NCI-H446 treated with DMSO at 0.1 percent for 48 hours (cell line): Measurements from ENCODE around the gene ANKRD39.
A peak's percentile ranks its signal among the peaks of the same experiment; 100 is the strongest.

Experiments used
- DNase-seq: peaks from one replicate; lab custom pipeline; 2025; lab: John Stamatoyannopoulos, UW

The ANKRD39 gene

GRCh38 chr2:96826546-96827278 lies 31.1 kb downstream of the ANKRD39 start:
- no peak for DNase-seq

- no peak for DNase-seq
These were observed 32.8 kb downstream of the ANKRD39 start for GRCh38 chr2:96825057-96825456.

GRCh38 chr2:96824079-96824870 lies 33.5 kb downstream of the ANKRD39 start:
- no peak for DNase-seq

DNA sequence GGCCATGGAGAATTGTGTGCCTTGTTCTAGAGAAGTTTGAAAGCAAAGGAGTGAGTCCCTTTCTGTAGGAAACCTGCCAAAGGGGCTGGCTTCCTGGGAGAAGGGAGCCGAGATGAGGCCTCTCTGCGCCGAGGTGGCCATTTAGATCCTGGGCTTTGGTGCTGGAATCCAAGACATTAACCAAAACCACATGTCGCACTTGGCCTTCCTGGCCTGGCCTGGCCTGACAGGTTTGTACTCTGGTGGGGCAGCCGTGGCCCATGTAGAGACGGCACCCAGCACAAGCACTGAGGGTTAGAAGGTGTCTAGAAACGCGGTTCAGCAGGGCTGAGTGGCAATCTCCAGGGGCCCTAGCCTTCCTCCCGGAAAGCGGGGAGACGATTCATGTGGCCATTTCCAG lies 34.6 kb downstream of the ANKRD39 start:
- no peak for DNase-seq

DNA sequence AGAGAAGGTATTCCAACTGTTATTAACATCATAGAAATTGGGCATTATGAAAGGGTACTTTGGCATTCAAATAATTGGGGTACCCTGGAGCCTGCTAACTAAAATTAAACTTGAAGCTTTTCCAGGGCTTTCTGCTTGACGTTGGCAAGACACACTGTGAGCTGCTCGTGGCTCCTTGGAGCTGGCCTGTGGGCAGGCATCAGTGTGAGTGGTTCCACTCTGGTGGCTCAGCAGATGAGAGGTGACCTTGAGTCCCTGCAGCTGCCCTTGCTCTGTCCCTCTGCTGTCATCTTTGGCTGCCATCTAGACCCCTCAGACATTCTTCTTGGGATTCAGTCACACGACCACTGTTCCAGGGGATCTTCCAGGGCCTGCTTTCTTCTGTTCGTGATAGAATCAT lies 35.0 kb downstream of the ANKRD39 start:
- DNase-seq: no peak

- DNase-seq: no peak
These were observed 36.6 kb downstream of the ANKRD39 start for GRCh38 chr2:96821113-96821675.

GRCh38 chr2:96819876-96820511 lies 37.8 kb downstream of the ANKRD39 start:
- DNase-seq: no peak

- no peak for DNase-seq
These were observed 38.5 kb downstream of the ANKRD39 start for GRCh38 chr2:96819128-96819875.

- no peak for DNase-seq
These were observed 39.9 kb downstream of the ANKRD39 start for GRCh38 chr2:96817882-96818281.

DNA sequence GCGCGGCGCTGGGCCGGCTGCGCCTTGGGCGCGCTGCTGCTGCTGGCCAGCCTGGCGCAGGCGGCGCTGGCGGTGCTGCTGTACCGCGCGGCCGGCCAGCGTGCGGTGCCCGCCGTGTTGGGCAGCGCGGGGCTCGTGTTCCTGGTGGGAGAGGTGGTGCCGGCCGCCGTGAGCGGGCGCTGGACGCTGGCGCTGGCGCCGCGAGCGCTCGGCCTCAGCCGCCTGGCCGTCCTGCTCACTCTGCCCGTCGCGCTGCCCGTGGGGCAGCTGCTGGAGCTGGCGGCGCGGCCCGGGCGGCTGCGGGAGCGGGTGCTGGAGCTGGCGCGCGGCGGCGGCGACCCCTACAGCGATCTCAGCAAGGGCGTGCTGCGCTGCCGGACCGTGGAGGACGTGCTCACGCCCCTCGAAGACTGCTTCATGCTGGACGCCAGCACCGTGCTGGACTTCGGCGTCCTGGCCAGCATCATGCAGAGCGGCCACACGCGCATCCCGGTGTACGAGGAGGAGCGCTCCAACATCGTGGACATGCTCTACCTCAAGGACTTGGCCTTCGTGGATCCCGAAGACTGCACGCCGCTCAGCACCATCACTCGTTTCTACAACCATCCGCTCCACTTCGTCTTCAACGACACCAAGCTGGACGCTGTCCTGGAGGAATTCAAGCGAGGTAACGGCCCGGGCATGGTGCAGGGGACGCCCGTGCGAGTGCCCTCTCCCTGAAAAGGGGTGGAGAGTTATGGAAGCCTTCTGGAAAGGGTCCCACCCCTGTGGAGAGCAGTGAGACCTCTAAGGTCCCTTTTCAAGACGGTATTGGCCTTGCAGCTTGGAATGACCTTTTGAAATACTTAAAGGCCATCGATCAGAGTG lies 40.7 kb downstream of the ANKRD39 start:
- no peak for DNase-seq

DNA sequence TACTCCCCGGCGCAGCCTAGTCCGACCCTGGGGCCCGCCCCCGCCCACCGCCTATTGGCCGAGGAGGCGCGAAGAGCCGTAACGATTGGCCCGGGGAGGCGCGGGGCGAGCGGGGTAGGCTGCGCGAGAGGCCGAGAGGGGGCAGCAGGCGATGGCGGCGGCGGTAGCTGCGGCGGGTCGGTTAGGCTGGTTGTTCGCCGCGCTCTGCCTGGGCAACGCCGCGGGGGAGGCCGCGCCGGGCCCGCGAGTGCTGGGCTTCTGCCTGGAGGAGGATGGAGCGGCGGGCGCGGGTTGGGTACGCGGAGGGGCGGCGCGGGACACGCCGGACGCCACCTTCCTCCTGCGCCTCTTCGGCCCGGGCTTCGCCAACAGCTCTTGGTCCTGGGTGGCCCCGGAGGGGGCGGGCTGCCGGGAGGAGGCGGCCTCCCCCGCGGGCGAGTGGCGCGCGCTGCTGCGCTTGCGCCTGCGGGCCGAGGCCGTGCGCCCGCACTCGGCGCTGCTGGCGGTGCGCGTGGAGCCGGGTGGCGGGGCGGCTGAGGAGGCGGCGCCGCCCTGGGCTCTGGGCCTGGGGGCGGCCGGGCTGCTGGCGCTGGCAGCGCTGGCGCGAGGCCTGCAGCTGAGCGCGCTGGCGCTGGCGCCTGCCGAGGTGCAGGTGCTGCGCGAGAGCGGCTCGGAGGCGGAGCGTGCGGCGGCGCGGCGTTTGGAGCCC lies 41.5 kb downstream of the ANKRD39 start, which contains the start of gene CNNM3:
TSS of gene CNNM3 (plus strand) at position 142 of the 709 bp plus-strand sequence. CDS start at position 152, 10 bp downstream.
- peak; percentile 78 for DNase-seq

DNA sequence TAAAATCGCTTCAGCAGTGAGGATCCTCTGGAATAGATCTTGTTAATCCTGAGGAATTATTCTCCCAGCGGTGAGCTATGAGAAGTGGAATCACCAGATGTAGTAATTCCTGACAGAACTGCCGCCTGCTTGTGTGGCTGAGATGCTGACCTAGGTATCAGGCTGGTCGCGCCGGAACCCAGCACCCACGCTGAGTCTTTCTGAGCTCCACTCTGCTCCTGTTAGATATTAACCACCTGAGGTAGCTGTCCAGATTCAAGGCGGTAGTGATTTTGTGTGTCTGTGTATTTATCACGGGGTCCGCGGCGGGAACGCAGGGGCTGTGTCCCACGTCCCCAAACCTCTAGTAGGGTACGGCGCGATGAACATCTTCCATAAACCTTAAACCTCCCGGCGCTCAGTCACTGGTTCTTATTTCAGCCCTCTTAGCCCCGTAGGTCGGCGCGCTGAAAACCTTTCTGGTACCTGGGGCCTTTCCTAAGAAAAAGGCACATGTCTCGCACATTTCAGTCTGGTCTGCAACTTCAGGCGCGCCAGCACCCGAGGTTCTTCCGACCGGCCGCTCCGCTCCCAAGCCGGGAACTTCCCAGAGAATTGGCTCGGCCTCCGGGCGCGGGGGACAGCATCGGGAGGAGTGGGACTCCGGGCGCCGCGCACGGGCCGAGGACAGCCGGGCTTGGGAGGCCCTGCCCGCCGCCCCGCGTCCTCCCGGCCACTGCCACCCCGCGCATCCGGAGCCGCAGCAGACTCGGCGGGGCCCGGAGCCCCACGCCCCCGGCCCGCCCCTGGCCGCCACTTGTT lies 42.3 kb downstream of the ANKRD39 start:
- DNase-seq: peak; percentile 37

DNA sequence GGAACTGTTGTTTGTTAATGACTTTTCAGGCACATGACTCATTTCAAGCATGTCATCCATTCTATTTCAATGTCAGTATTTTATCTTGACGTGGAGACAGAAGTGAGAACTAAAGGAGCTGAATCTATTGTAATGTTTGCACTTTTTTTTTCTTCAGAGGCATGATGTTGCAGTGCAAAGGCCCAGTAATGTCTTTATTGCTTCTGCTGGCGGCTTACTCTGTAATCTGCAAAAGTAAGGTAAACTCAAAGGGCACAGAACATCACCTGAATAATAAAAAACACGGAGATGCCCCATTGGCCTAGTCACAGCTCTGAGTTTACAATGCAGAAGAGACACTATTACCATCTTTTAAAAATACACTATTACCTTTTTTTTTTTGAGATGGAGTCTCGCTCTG lies 44.2 kb downstream of the ANKRD39 start:
- no peak for DNase-seq

GRCh38 chr2:96811917-96812316 lies 45.9 kb downstream of the ANKRD39 start:
- DNase-seq: no peak

DNA sequence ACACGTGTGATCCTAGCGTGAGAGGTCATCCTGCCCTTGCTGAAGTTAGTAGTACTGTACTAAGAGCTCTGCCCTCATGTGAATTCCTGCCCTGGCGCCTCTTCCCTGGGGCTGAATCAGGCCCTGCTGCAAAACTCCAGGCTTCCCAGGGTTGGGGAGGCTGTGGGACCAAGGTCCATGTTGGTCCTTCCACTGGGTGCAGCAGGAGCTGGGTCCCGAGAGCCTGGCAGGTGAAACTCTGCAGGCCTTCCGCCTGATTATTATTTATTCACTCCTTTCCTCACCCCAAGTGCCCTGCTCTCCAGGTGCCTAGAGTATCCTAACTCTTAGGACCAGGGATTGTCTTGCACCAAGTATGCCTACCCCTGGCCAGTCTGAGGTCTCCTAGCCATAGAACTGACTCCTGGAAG lies 47.0 kb downstream of the ANKRD39 start:
- DNase-seq: no peak

DNA sequence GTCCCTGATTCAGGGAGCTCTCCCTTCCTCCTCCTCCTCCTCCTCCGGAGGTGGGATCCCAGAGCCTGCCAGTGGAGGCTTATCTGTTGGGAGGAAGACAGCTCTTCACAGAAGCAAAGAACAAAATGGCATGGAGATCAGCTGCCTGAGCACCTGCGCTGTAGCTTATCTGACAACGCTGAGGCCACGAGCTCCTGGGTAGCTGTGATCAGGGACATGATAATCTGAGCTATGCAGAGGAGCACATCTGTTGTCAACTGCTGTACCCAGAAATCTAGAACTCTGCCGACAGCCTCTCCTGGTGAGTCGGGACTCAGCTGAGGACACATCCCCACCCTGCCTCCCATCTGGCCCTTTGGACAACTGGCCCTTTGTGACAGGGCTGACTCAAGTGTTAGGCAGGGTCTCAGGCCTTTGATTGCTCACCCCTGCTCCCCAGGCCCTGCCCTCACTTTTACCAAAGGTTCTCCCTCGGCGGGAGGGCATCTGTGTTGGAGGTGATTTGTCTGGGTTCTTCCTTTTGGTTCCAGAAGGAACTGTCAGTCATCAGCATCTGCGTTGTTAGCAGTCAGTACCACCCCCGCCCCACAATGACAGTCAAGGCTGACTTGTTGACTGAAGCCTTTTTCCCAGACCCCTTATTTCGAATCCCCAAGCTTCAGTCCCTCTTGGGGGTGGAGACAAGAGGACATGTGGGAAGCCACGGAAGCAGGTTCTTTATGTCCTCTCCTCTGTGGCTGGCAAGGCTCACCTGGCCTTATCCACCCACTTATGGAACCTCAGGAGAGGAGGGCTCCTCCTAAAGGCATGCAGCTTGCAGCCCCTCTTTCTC lies 47.6 kb downstream of the ANKRD39 start:
- DNase-seq: no peak

- DNase-seq: no peak
These were observed 48.5 kb downstream of the ANKRD39 start for GRCh38 chr2:96809216-96809882.
